Embryonic facial prominence (tissue), 1 donor: ENCODE data around the gene PRPF6.
"Not testable (repeated sequence)": the region's sequence is repeated elsewhere in the genome, so short reads cannot be mapped to it uniquely, and the experiment has no call there.

Experiments used
- DNase-seq: peaks from one replicate; pipeline ENCODE4 v3.0.0-alpha.2; 2016; ENCODE audit errors: extremely low spot score

PRPF6 gene

GRCh38 chr20:63973636-63974401 is 7.1 kb upstream of the PRPF6 start:
- peak; percentile 42 for DNase-seq

GRCh38 chr20:63974402-63975200 is 6.3 kb upstream of the PRPF6 start:
- no peak for DNase-seq

GRCh38 chr20:63976511-63976910 is 4.4 kb upstream of the PRPF6 start:
- not testable (repeated sequence) for DNase-seq

GRCh38 chr20:63976980-63977738 is 3.8 kb upstream of the PRPF6 start:
- no peak for DNase-seq

DNA sequence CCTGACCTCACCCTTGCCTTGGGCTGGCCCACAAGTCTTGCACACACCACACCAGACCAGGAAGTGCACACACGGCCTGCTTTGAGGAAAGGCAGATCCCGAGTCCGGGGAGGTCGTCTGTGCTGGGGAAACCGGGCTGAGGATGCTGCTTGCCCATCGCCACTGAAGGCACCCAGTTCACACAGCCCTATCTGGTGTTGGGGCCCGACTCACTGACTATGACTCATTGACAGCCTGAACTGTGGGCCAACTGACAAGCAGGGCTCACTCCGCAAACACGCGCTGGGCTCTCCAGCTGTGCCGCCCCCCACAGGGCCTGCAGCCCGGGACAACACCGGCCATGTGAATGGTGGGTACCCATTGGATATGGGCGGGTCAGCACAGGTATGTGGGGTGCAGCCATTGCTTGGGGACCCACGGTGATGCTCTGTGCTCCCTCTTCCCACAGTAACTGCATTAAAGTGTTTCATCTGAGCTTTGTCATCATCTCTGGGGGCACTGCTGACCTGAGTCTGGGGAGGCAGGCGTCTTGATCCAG is 3.1 kb upstream of the PRPF6 start:
- no peak for DNase-seq

DNA sequence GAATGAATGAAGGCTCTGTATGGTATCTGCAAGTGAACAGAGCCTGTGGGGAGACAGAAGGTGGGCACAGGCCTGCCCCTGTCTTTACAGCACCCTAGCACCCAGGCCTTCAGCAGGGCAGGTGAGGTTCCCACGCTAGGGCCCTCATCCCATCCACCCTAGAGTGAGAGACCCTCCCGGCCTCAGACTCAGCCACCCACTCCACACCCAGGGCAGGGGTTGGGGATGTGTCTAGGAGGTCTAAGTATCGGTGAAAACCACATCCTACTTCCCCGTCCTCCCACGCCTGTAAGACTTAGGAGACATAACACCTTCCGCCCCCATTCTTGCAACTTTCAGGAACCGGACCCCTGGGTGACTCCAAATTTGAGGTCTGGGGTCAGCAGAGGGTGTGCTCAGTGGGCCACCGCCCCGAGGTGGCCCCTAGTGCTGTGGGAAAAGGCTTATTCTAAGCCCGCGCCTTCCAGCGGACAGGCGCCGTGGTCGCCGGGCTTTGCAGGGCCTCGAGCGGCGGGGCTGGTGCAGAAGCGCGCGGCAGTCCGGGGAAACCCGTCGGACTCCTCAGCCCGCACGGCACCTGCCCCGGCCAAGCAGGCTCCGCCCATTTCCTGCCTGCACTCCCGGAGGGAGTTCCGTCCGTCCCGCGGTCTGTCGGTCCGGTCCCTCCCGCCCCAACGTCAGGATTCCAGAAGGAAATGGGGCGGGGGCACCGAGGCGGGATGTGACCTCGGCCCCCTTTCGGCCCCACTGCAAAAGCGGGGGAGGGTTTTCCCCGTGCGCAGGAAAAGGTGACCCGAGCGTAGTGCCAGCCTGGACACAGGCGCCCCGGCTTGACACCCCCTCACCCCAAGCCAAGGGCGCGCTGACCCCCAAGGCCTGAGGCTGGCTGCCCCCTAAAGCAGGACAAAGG is 2.4 kb upstream of the PRPF6 start:
- no peak for DNase-seq

GRCh38 chr20:63979229-63979556 is 1.7 kb upstream of the PRPF6 start:
- DNase-seq = no peak

DNA sequence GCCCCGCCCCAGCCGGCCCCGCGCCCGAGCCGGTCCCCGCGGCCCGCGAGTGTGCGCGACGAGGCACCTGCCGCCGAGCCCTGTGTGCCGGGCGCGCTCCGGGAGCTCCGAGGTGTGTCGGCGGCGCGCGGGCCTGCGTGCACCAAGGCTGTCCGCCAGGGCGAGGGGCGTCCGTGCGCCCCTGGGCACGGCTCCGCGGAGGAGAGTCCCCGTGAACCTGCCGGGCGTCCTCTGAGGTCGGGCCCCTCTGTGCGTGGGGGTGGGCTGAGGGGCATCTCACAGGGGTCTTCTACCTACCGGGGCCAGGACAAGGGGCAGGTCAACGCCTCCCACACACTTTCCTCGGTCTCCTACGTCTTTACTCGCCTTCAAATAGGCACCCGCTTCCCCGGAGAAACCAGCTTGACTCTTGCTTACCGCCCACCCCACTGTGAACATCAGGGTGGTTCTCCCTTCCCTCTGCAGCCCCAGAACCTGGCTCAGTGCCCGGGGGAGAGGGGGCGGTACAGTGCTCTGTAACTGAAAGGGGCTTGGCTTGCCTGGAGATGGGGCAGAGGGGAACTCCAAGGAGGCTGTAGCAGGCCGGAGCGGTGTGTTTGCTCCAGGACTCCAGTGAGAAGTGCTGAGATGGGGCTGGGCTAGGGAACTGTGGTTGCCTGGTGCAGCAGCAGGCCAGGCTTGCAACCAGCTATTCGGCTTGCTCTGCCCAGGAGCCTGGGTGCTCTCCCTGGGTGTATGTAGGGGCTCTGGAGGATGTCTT is 1.2 kb upstream of the PRPF6 start, which contains the start of gene SAMD10:
Gene SAMD10 (minus strand): TSS at position 86 of the 760 bp plus-strand sequence. CDS start 175 bp downstream, outside the sequence.
- DNase-seq = peak; percentile 30

- DNase-seq = no peak
Observed at GRCh38 chr20:63980317-63980805, 571 bp upstream of the PRPF6 start.

GRCh38 chr20:63982937-63983336 is 2.0 kb downstream of the PRPF6 start:
- DNase-seq = no peak

DNA sequence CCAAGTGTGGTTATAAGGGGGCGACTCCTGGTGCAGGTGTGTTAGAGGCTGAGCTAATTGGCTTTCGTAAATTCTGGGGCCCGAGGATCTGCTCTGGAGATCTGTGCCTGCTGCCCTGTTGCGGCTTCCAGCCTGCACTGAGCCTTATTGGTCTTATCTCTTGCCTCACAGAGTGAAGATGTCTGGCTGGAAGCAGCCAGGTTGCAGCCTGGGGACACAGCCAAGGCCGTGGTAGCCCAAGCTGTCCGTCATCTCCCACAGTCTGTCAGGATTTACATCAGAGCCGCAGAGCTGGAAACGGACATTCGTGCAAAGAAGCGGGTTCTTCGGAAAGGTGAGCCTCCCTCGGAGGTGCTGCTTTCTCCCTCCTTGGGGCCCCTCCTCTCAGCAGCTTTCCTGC is 20.0 kb downstream of the PRPF6 start:
- no peak for DNase-seq

DNA sequence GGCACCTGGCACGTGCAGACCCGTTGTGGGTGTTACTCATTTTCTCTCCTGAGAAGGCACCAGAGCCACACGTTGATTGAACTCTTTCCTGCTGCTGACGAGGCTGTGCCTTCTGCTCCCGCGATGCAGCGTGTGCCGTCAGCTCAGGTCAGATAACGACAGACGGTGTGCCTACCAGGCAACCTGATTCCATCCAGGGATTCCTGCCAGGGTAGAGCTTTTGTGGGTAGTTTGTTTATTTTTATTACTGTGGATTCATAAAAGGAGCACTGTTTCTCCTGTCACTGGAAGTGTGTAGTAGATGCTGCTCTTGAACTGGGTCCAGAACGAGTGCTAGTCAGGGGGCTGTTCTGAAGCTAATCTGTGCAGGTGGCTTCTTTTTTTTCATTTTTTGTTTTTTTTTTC is 20.7 kb downstream of the PRPF6 start:
- no peak for DNase-seq

DNA sequence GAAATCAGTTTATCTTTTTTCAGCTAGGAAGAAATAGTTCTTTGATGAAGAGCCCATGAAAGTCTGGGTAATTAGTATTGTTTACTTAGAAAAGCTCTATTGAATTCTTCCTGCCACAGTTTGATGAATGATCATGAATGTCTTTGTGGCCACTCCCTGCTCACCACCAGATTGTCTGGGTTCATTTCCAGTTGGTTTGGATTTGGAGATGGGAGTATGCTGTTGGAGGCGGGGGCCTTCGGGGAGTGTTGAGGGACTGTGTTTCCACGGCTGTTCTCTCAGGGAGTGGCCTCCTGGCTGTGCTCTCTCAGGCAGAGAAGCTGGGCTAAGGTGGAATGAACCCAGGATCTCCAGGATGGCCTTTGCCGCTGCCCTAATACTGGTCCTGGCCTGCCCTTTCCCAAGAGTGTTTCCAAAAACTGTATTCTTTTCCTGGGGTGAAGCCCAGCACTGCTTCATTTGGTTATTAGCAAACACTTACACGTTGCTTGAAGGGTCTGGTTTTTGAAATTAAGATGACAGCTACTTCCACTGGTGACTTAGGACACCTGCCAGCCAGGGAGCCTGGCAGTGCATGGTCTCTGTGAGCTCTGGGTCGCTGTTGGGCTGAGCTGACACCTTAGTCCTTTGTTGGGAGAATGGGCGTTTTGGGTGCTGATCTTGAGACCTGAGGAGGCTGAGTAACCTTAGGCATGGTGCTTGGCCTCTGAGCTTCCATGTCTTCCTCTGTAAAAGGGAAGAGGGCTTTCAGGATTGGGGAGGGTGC is 23.2 kb downstream of the PRPF6 start:
- DNase-seq = no peak

GRCh38 chr20:64005394-64005793 is 24.5 kb downstream of the PRPF6 start:
- no peak for DNase-seq

DNA sequence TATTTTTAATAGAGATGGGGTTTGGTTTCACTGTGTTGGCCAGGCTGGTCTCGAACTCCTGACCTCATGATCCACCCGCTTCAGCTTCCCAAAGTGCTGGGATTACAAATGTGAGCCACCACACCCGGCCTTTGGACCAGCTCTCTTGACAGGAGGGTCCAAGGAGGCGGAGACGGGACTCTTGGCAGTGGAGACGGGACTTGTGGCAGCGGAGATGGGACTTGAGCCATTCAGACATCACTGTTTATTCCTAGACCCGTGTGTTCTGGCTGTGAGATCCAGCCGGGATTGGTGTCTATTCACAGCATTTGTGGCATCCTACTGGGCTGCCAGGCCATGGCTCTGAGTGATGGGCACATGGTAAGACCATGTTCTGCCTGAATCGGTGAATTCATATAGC is 25.6 kb downstream of the PRPF6 start:
- no peak for DNase-seq

DNA sequence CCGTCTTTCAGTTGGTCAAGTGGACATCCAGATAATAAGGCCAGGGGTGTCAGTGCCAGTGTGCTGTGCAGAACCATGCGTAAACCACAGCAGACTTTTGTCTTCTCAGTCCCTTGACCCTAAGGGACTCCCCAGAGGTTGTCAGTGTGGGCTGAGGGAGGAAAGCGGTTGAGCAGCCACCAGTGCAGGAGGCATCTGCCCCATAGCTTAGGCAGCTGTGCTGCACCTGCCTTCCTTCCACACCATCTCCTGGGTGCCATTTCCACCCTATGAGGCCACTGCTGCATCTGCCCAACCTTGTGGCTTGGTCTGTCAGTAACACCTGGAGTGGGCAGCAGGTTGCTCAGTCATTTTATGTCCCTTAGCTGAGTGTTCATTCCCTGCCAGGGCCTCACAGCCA is 26.0 kb downstream of the PRPF6 start:
- DNase-seq = no peak

DNA sequence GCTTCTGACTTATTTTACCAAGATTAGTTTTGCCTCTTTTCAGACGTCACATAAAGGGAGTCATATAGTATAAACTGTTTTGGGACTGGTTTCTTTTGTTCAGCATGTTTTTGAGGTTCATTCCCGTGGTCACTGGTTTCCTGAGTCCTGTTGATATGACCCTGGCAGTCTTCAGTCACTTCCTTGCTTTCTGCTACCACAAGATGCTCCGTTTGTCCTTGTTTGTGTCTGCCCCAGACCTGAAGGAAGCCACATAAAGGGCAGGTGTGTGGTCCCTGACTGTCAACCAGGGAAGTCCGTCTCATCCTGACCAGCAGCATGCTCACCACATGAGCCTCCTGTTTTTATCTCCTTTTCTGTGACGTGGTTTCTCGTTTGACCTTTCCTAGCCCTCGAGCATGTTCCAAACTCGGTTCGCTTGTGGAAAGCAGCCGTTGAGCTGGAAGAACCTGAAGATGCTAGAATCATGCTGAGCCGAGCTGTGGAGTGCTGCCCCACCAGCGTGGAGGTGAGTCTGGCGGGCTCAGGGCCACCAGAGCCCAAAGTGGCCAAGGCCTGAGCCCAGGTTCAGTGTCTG is 29.0 kb downstream of the PRPF6 start:
- no peak for DNase-seq

DNA sequence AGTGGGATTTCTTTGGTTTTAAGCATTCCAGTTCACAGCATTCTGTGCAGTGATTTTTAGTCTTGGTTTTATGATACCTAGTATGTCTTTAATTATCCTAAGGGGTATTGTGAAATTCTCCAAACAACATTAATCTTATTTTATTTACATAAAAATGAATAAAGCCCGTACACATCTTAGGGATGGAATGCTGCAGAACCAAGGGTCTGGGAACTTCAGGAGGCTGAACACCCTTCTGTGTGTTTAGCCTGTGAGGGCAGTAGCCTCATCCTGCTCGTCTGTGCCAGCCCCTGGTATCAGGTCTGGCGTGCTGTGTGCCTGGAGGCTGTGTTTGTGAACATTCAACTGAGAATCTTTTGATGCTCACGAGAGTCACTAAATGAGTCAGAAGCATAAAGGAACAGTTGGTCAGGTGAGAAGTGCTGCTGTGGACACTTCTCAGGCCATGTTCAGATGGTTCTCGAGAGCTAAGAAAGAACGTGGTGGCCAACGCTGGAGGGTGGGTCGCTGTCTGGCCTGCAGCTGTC is 29.8 kb downstream of the PRPF6 start:
- DNase-seq = no peak

DNA sequence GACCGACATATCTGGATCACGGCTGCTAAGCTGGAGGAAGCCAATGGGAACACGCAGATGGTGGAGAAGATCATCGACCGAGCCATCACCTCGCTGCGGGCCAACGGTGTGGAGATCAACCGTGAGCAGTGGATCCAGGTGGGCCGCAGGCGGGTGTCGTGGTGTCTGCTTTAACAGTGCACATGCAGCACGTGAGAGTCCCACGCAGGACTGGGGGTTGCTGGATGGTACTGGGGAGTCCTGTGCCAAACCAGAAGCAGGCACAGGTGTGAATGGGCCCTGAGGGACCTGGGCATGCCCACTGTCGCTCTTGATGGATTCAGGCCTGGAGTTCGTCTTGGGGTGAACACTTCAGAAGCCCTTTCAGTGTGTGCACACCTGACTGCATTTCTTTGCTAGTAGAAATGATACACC is 30.4 kb downstream of the PRPF6 start:
- DNase-seq = no peak
